Astrocyte (in vitro differentiated cells and primary cell): ENCODE measurements around the gene RBM46.

Experiments
- CTCF ChIP-seq: IDR thresholded peaks from 2 replicates; pipeline ENCODE4 v1.5.1; 2011; ENCODE audit warnings: low read depth, mild to moderate bottlenecking, inconsistent platforms, low read length, moderate library complexity; ENCODE audit not compliant: insufficient read depth
- EZH2 ChIP-seq: IDR thresholded peaks from 2 replicates; pipeline ENCODE4 v1.6.1; 2012; ENCODE audit warnings: mild to moderate bottlenecking, low read length, inconsistent platforms; ENCODE audit not compliant: insufficient read depth

- no peak for TF ChIP-seq CTCF
- no peak for TF ChIP-seq EZH2
Observed at GRCh38 chr4:154744341-154744926, 36.6 kb upstream of the RBM46 start.
